Activated CD4-positive, CD25-positive, alpha-beta regulatory T cell treated with anti-CD3 and anti-CD28 coated beads, Interleukin-2, amount 50 U/mL, for 72 hours (primary cell): ENCODE data around the gene APOBEC3G.
"Not testable (repeated sequence)": the region's sequence is repeated elsewhere in the genome, so short reads cannot be mapped to it uniquely, and the experiment has no call there.

ENCODE experiments used
- DNase-seq: peaks from one replicate; pipeline ENCODE4 v3.0.0; 2021

APOBEC3G gene

GRCh38 chr22:39068033-39068785 is 8.9 kb upstream of the APOBEC3G start:
- DNase-seq = no peak

- no peak for DNase-seq
Measured at GRCh38 chr22:39070186-39070585, 6.9 kb upstream of the APOBEC3G start.

- DNase-seq = not testable (repeated sequence)
Measured at GRCh38 chr22:39072581-39072981, 4.5 kb upstream of the APOBEC3G start.

- no peak for DNase-seq
Measured at GRCh38 chr22:39073981-39074380, 3.1 kb upstream of the APOBEC3G start.

- not testable (repeated sequence) for DNase-seq
Measured at GRCh38 chr22:39076155-39077025, 685 bp upstream of the APOBEC3G start.

GRCh38 chr22:39077912-39078311 is 837 bp downstream of the APOBEC3G start:
- DNase-seq = not testable (repeated sequence)

- no peak for DNase-seq
Measured at GRCh38 chr22:39078329-39078728, 1.3 kb downstream of the APOBEC3G start.

- DNase-seq = not testable (repeated sequence)
Measured at GRCh38 chr22:39079054-39079637, 2.1 kb downstream of the APOBEC3G start.

GRCh38 chr22:39080052-39080762 is 3.1 kb downstream of the APOBEC3G start:
- DNase-seq = no peak

- no peak for DNase-seq
Measured at GRCh38 chr22:39081016-39081415, 3.9 kb downstream of the APOBEC3G start.

GRCh38 chr22:39081598-39081997 is 4.5 kb downstream of the APOBEC3G start:
- no peak for DNase-seq

GRCh38 chr22:39083212-39084165 is 6.4 kb downstream of the APOBEC3G start:
- no peak for DNase-seq

GRCh38 chr22:39084666-39085065 is 7.6 kb downstream of the APOBEC3G start:
- no peak for DNase-seq

GRCh38 chr22:39087098-39087497 is 10.0 kb downstream of the APOBEC3G start:
- DNase-seq = no peak

GRCh38 chr22:39087881-39088684 is 11.0 kb downstream of the APOBEC3G start:
- no peak for DNase-seq

GRCh38 chr22:39088685-39089032 is 11.6 kb downstream of the APOBEC3G start:
- DNase-seq = no peak

GRCh38 chr22:39089928-39090327 is 12.9 kb downstream of the APOBEC3G start:
- DNase-seq = no peak

GRCh38 chr22:39090426-39091064 is 13.5 kb downstream of the APOBEC3G start:
- DNase-seq = peak; percentile 78

- DNase-seq = no peak
Measured at GRCh38 chr22:39091126-39092081, 14.3 kb downstream of the APOBEC3G start.
